OCI-LY1 (cell line): ENCODE results near the gene CNPY2.

Experiments used
- H2AFZ ChIP-seq: fragments of 200-600 bp; sonication (generic), shearing (Covaris generic); 2 replicates; pipeline ENCODE4 v1.6.0; 2014; ENCODE audit warnings: antibody characterized with exemption, mild to moderate bottlenecking, low read length
- H3F3A ChIP-seq: fragments of 200-600 bp; sonication (generic), shearing (Covaris generic); 2 replicates; pipeline ENCODE4 v1.6.0; 2014; ENCODE audit warnings: mild to moderate bottlenecking, antibody characterized with exemption, low read length, moderate library complexity; ENCODE audit not compliant: insufficient read depth
- H3K27ac ChIP-seq: fragments of 200-600 bp; sonication (generic); 2 replicates; pipeline ENCODE4 v1.5.1; 2014; ENCODE audit warnings: low read length, mixed run types, mild to moderate bottlenecking, low read depth; ENCODE audit not compliant: poor library complexity, severe bottlenecking
- H3K27me3 ChIP-seq: fragments of 200-600 bp; sonication (generic); 2 replicates; pipeline ENCODE4 v1.6.0; 2014; ENCODE audit warnings: antibody characterized with exemption, mild to moderate bottlenecking, low read length, moderate library complexity; ENCODE audit not compliant: insufficient read depth
- H3K36me3 ChIP-seq: fragments of 200-600 bp; sonication (generic); 2 replicates; pipeline ENCODE4 v1.6.1; 2014; ENCODE audit warnings: mild to moderate bottlenecking, antibody characterized with exemption, low read length, moderate library complexity, mixed read lengths; ENCODE audit not compliant: insufficient read depth
- H3K4me1 ChIP-seq: fragments of 200-600 bp; sonication (generic); 2 replicates; pipeline ENCODE4 v1.5.1; 2014; ENCODE audit warnings: mild to moderate bottlenecking, low read length, moderate library complexity; ENCODE audit not compliant: insufficient read depth, severe bottlenecking
- H3K4me2 ChIP-seq: fragments of 200-600 bp; sonication (generic), shearing (Covaris generic); 2 replicates; pipeline ENCODE4 v1.6.1; 2014; ENCODE audit warnings: low read length
- H3K4me3 ChIP-seq: fragments of 200-600 bp; sonication (generic); 2 replicates; pipeline ENCODE4 v1.5.1; 2014; ENCODE audit warnings: low read length, low read depth, mild to moderate bottlenecking, mixed read lengths; ENCODE audit not compliant: poor library complexity, severe bottlenecking
- H3K79me2 ChIP-seq: fragments of 200-600 bp; shearing (Covaris generic); 2 replicates; pipeline ENCODE4 v1.6.1; 2016; ENCODE audit warnings: mixed run types, low read length, mixed read lengths; ENCODE audit not compliant: insufficient read depth
- H3K9ac ChIP-seq: fragments of 200-600 bp; sonication (generic), shearing (Covaris generic); 2 replicates; pipeline ENCODE4 v1.6.1; 2014; ENCODE audit warnings: mild to moderate bottlenecking, low read length, mixed read lengths
- H3K9me2 ChIP-seq: fragments of 200-600 bp; sonication (generic), shearing (Covaris generic); 2 replicates; pipeline ENCODE4 v1.6.1; 2014; ENCODE audit warnings: low read depth, mild to moderate bottlenecking, low read length, mixed read lengths
- H3K9me3 ChIP-seq: fragments of 200-600 bp; shearing (Covaris generic); 2 replicates; pipeline ENCODE4 v1.6.1; 2014; ENCODE audit warnings: low read length, mixed read lengths
- H4K20me1 ChIP-seq: fragments of 200-600 bp; sonication (generic), shearing (Covaris generic); 2 replicates; pipeline ENCODE4 v1.6.0; 2016; ENCODE audit warnings: mild to moderate bottlenecking, low read length; ENCODE audit not compliant: insufficient read depth
- EZH2 ChIP-seq: fragments of 200-600 bp; sonication (generic), shearing (Covaris generic); IDR thresholded peaks from 2 replicates; pipeline ENCODE4 v1.8.0; 2017; ENCODE audit warnings: borderline replicate concordance, mixed run types, mild to moderate bottlenecking, antibody characterized with exemption, low read length, moderate library complexity, mixed read lengths
- TF ChIP-seq, protein P1 (sequence below): fragments of 200-600 bp; sonication (generic), shearing (Covaris generic); IDR thresholded peaks from 2 replicates; pipeline ENCODE4 v1.5.1; 2017; ENCODE audit warnings: mild to moderate bottlenecking, antibody characterized with exemption, low read length, moderate library complexity, mixed read lengths

CNPY2 gene

GRCh38 chr12:56341616-56342015, 25.8 kb upstream of the CNPY2 start:
- H3K9me2 ChIP-seq = no peaks in the 10 kb centered on the region
- peaks cover 20% of the 10 kb centered on the region for H3K4me1 ChIP-seq
- no peaks in the 10 kb centered on the region for H3K9me3 ChIP-seq
- peaks cover 26% of the 10 kb centered on the region for H3K36me3 ChIP-seq
- no peak overlapping the region for H3K4me3 ChIP-seq
- TF ChIP-seq, protein P1, sequence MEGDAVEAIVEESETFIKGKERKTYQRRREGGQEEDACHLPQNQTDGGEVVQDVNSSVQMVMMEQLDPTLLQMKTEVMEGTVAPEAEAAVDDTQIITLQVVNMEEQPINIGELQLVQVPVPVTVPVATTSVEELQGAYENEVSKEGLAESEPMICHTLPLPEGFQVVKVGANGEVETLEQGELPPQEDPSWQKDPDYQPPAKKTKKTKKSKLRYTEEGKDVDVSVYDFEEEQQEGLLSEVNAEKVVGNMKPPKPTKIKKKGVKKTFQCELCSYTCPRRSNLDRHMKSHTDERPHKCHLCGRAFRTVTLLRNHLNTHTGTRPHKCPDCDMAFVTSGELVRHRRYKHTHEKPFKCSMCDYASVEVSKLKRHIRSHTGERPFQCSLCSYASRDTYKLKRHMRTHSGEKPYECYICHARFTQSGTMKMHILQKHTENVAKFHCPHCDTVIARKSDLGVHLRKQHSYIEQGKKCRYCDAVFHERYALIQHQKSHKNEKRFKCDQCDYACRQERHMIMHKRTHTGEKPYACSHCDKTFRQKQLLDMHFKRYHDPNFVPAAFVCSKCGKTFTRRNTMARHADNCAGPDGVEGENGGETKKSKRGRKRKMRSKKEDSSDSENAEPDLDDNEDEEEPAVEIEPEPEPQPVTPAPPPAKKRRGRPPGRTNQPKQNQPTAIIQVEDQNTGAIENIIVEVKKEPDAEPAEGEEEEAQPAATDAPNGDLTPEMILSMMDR = no peak
- no peak for TF ChIP-seq EZH2
- no peak overlapping the region for H2AFZ ChIP-seq
- no peaks in the 10 kb centered on the region for H3K27me3 ChIP-seq
- H3K79me2 ChIP-seq = no peaks in the 10 kb centered on the region
- no peak overlapping the region for H3K4me2 ChIP-seq
- H3K27ac ChIP-seq = peak overlapping the region; percentile 40
- no peaks in the 10 kb centered on the region for H4K20me1 ChIP-seq
- no peaks in the 10 kb centered on the region for H3F3A ChIP-seq
- H3K9ac ChIP-seq = no peak overlapping the region

DNA sequence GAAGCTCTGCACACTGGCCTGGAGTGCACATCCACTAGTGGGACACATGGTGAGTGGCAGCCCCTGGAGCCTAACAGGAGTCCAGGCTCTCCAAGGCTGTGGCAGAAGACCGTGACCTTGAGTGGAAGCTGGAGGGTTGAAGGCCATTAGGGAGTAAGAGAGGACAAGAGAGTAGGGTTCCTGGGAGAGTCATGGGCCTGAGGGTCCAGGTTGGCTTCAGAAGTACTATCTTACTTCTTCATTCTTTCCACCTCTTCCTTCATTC, 23.3 kb upstream of the CNPY2 start:
- Histone ChIP-seq H3K4me2 (peak overlapping the region; percentile 9; the same call in 1 of the 2 replicates), H3K36me3 (peaks cover 13% of the 10 kb centered on the region), H3F3A (no peaks in the 10 kb centered on the region), H3K4me1 (peaks cover 32% of the 10 kb centered on the region), H3K9me3 (no peaks in the 10 kb centered on the region), H3K9me2 (no peaks in the 10 kb centered on the region), H3K9ac (peak overlapping the region; percentile 15; the same call in 1 of the 2 replicates), H3K79me2 (no peaks in the 10 kb centered on the region), H3K27ac (peak overlapping the region; percentile 76), H4K20me1 (no peaks in the 10 kb centered on the region), H3K4me3 (no peak overlapping the region), H2AFZ (no peak overlapping the region), H3K27me3 (no peaks in the 10 kb centered on the region)
- no peak for TF ChIP-seq EZH2
- TF ChIP-seq, protein P1 = no peak

GRCh38 chr12:56338308-56339157, 22.7 kb upstream of the CNPY2 start, which contains the start of gene IL23A:
Gene IL23A (plus strand): TSS chr12:56338884. CDS start chr12:56339045, 161 bp downstream.
- H3K36me3 ChIP-seq = peaks cover 8% of the 10 kb centered on the region
- peak within 1 kb of the TSS; percentile 9; the same call in 1 of the 2 replicates for H3K4me2 ChIP-seq
- H3K4me1 ChIP-seq = peaks cover 32% of the 10 kb centered on the region
- H3K4me3 ChIP-seq = no peak within 1 kb of the TSS
- no peaks in the 10 kb centered on the region for H3K9me3 ChIP-seq
- H3F3A ChIP-seq = no peaks in the 10 kb centered on the region
- H3K27ac ChIP-seq = peak within 1 kb of the TSS; percentile 76
- H3K9me2 ChIP-seq = no peaks in the 10 kb centered on the region
- no peaks in the 10 kb centered on the region for H4K20me1 ChIP-seq
- H3K9ac ChIP-seq = peak within 1 kb of the TSS; percentile 15; the same call in 1 of the 2 replicates
- TF ChIP-seq, protein P1 = no peak
- no peak for TF ChIP-seq EZH2
- no peak within 1 kb of the TSS for H2AFZ ChIP-seq
- no peaks in the 10 kb centered on the region for H3K79me2 ChIP-seq
- no peaks in the 10 kb centered on the region for H3K27me3 ChIP-seq
